Mesenchymal stem cell (in vitro differentiated cells and primary cell): ENCODE measurements around the gene RXFP1.

Source experiments
- DNase-seq: peaks from one replicate; pipeline ENCODE4 v3.0.0-alpha.2; 2013
- H2AFZ ChIP-seq: one replicate; pipeline ENCODE4 v1.6.1; 2013; ENCODE audit warnings: low read depth, mild to moderate bottlenecking, control low read depth, inconsistent platforms, low read length, moderate library complexity
- H2AK5ac ChIP-seq: 2 replicates; pipeline ENCODE4 v1.6.1; 2013; ENCODE audit warnings: low read length, moderate library complexity, mild to moderate bottlenecking, inconsistent platforms; ENCODE audit not compliant: severe bottlenecking
- H2BK120ac ChIP-seq: one replicate; pipeline ENCODE4 v1.6.1; 2013; ENCODE audit warnings: low read depth, mild to moderate bottlenecking, inconsistent platforms, low read length, moderate library complexity
- H2BK12ac ChIP-seq, 2 experiments: one replicate each; pipeline ENCODE4 v1.6.1; 2013; ENCODE audit warnings: inconsistent platforms in 2 of 2, low read length in 2 of 2, mild to moderate bottlenecking in 2 of 2, moderate library complexity in 2 of 2, control low read depth in 1 of 2
- H2BK15ac ChIP-seq: one replicate; pipeline ENCODE4 v1.6.1; 2013; ENCODE audit warnings: mild to moderate bottlenecking, low read depth, inconsistent platforms; ENCODE audit not compliant: poor library complexity, severe bottlenecking
- H2BK5ac ChIP-seq: 2 replicates; pipeline ENCODE4 v1.6.1; 2013; ENCODE audit warnings: low read depth, mild to moderate bottlenecking, low read length, control low read depth, inconsistent platforms; ENCODE audit not compliant: poor library complexity, severe bottlenecking
- H3K14ac ChIP-seq, 2 experiments: one replicate each; pipeline ENCODE4 v1.6.1; 2013; ENCODE audit warnings: inconsistent platforms in 2 of 2, low read length in 2 of 2, control low read depth in 1 of 2, mild to moderate bottlenecking in 1 of 2, moderate library complexity in 1 of 2
- H3K18ac ChIP-seq, 2 experiments: one replicate each; pipeline ENCODE4 v1.6.1; 2013; ENCODE audit warnings: inconsistent platforms in 2 of 2, low read length in 2 of 2, control low read depth in 1 of 2, low read depth in 1 of 2, mild to moderate bottlenecking in 1 of 2
- H3K23ac ChIP-seq, 2 experiments: one replicate each; pipeline ENCODE4 v1.6.1; 2013; ENCODE audit warnings: inconsistent platforms in 2 of 2, low read length in 2 of 2, mild to moderate bottlenecking in 2 of 2, moderate library complexity in 2 of 2, control low read depth in 1 of 2
- H3K27ac ChIP-seq: 2 replicates; pipeline ENCODE4 v1.5.1; 2013; ENCODE audit warnings: mild to moderate bottlenecking, moderate library complexity, low read length, control low read depth, inconsistent platforms; ENCODE audit not compliant: poor library complexity, severe bottlenecking
- H3K27me3 ChIP-seq, 2 experiments: 2 replicates each; pipeline versions ENCODE4 v1.6.1 to v1.7.0; 2013; ENCODE audit warnings: low read length in 2 of 2, mild to moderate bottlenecking in 2 of 2, moderate library complexity in 2 of 2, control low read depth in 1 of 2, inconsistent platforms in 1 of 2; ENCODE audit not compliant: control insufficient read depth in 1 of 2, insufficient read depth in 1 of 2
- H3K36me3 ChIP-seq, 2 experiments: 2 replicates each; pipeline versions ENCODE4 v1.6.1 to v1.7.0; 2013; ENCODE audit warnings: low read length in 2 of 2, control low read depth in 1 of 2, inconsistent platforms in 1 of 2, low read depth in 1 of 2, mild to moderate bottlenecking in 1 of 2; ENCODE audit not compliant: insufficient read depth in 2 of 2, control insufficient read depth in 1 of 2
- H3K4ac ChIP-seq, 2 experiments: one replicate each; pipeline ENCODE4 v1.6.1; 2013; ENCODE audit warnings: inconsistent platforms in 2 of 2, low read length in 2 of 2, mild to moderate bottlenecking in 2 of 2, moderate library complexity in 2 of 2, control low read depth in 1 of 2, low read depth in 1 of 2
- H3K4me1 ChIP-seq: 2 replicates; pipeline ENCODE4 v1.6.1; 2013; ENCODE audit warnings: low read depth, low read length, control low read depth; ENCODE audit not compliant: control insufficient read depth, insufficient read depth
- H3K4me2 ChIP-seq: 2 replicates; pipeline ENCODE4 v1.6.1; 2013; ENCODE audit warnings: low read length, mild to moderate bottlenecking, inconsistent platforms; ENCODE audit not compliant: poor library complexity, severe bottlenecking
- H3K4me3 ChIP-seq, 2 experiments: 2 replicates each; pipeline versions ENCODE4 v1.5.1 to v1.7.0; 2013; ENCODE audit warnings: low read length in 2 of 2, mild to moderate bottlenecking in 2 of 2, control low read depth in 1 of 2, low read depth in 1 of 2; ENCODE audit not compliant: insufficient read depth in 1 of 2
- H3K79me1 ChIP-seq: replicated peaks from 2 replicates; pipeline ENCODE4 v1.6.1; 2013; ENCODE audit warnings: mild to moderate bottlenecking, control low read depth, low read length, inconsistent platforms; ENCODE audit not compliant: poor library complexity, severe bottlenecking
- H3K9ac ChIP-seq: 2 replicates; pipeline ENCODE4 v1.7.0; 2013; ENCODE audit warnings: mild to moderate bottlenecking, low read length, moderate library complexity
- H3K9me3 ChIP-seq: 2 replicates; pipeline ENCODE4 v1.7.0; 2013; ENCODE audit warnings: mild to moderate bottlenecking, low read length; ENCODE audit not compliant: control insufficient read depth
- H4K8ac ChIP-seq: one replicate; pipeline ENCODE4 v1.6.1; 2013; ENCODE audit warnings: inconsistent platforms, mild to moderate bottlenecking, low read length, moderate library complexity
- H4K91ac ChIP-seq: one replicate; pipeline ENCODE4 v1.6.1; 2013; ENCODE audit warnings: mild to moderate bottlenecking, low read length, inconsistent platforms
- WGBS: methylation state at CpG from one replicate; pipeline ENCODE4 v1.1.7; 2013; ENCODE audit warnings: mixed read lengths; 5-methylcytosine and 5-hydroxymethylcytosine counted together

Gene RXFP1

GRCh38 chr4:158669310-158669709, 147.6 kb downstream of the RXFP1 start:
- Histone ChIP-seq H4K8ac (no peak overlapping the region), H3K4me2 (no peak overlapping the region), H3K18ac (no peak overlapping the region), H3K27me3 (no peaks in the 10 kb centered on the region), H2BK15ac (no peak overlapping the region), H2BK12ac (no peak overlapping the region), H3K79me1 (peaks cover 10% of the 10 kb centered on the region), H2AFZ (no peak overlapping the region), H4K91ac (no peak overlapping the region), H2BK5ac (no peak overlapping the region), H3K27ac (no peak overlapping the region), H3K36me3 (peaks cover 0 to 4% of the 10 kb centered on the region in 2 experiments), H2AK5ac (no peak overlapping the region), H3K9ac (no peak overlapping the region), H3K4me3 (no peak overlapping the region), H3K4ac (no peak overlapping the region), H3K23ac (no peak overlapping the region), H3K9me3 (no peaks in the 10 kb centered on the region), H3K4me1 (peaks cover 2% of the 10 kb centered on the region), H2BK120ac (no peak overlapping the region), H3K14ac (no peak overlapping the region)
- no peak for DNase-seq
- 100% methylated on average over 4 of the region's 7 CpGs for WGBS

GRCh38 chr4:158670975-158671664, 149.4 kb downstream of the RXFP1 start:
- DNase-seq = peak; percentile 89
- Histone ChIP-seq H3K36me3 (no peaks in the 10 kb centered on the region), H4K8ac (peak overlapping the region; percentile 29), H2AFZ (peak overlapping the region; percentile 92), H2BK12ac (no peak overlapping the region), H3K4me2 (peak overlapping the region; percentile 81), H3K9ac (peak overlapping the region; percentile 98), H3K27me3 (no peaks in the 10 kb centered on the region), H3K4me1 (peaks cover 2% of the 10 kb centered on the region), H3K23ac (peak overlapping the region in 1 of 2 experiments; percentile 23), H3K14ac (peak overlapping the region in 1 of 2 experiments; percentile 9), H2AK5ac (no peak overlapping the region), H2BK15ac (peak overlapping the region; percentile 94), H2BK120ac (peak overlapping the region; percentile 27), H3K18ac (peak overlapping the region; percentile 26 to 71), H3K27ac (peak overlapping the region; percentile 55), H4K91ac (no peak overlapping the region), H3K4me3 (peak overlapping the region; percentile 87 to 99), H3K9me3 (no peaks in the 10 kb centered on the region), H2BK5ac (no peak overlapping the region), H3K79me1 (peaks cover 15% of the 10 kb centered on the region), H3K4ac (peak overlapping the region; percentile 3 to 73)
- WGBS = under 1% methylated on average over 29 of the region's 35 CpGs

GRCh38 chr4:158671665-158671914, 149.9 kb downstream of the RXFP1 start, which contains the start of gene C4orf46:
TSS of gene C4orf46 (minus strand) at chr4:158671887. CDS start at chr4:158671801, 86 bp downstream.
- H2AK5ac ChIP-seq = no peak within 1 kb of the TSS
- DNase-seq = no peak
- peak within 1 kb of the TSS; percentile 87 to 99 for H3K4me3 ChIP-seq
- H3K9me3 ChIP-seq = no peaks in the 10 kb centered on the region
- H3K4me1 ChIP-seq = peaks cover 2% of the 10 kb centered on the region
- peak within 1 kb of the TSS in 1 of 2 experiments; percentile 44 for H3K14ac ChIP-seq
- H4K8ac ChIP-seq = peak within 1 kb of the TSS; percentile 89
- H2BK12ac ChIP-seq = peak within 1 kb of the TSS in 1 of 2 experiments; percentile 10
- peak within 1 kb of the TSS; percentile 90 for H3K4me2 ChIP-seq
- H3K9ac ChIP-seq = peak within 1 kb of the TSS; percentile 98
- H3K27ac ChIP-seq = peak within 1 kb of the TSS; percentile 87
- H2AFZ ChIP-seq = peak within 1 kb of the TSS; percentile 92
- WGBS = 0% methylated on average over 15 of the region's 20 CpGs
- H3K27me3 ChIP-seq = no peaks in the 10 kb centered on the region
- H3K18ac ChIP-seq = peak within 1 kb of the TSS; percentile 71 to 87
- no peak within 1 kb of the TSS for H2BK5ac ChIP-seq
- peak within 1 kb of the TSS; percentile 74 for H4K91ac ChIP-seq
- H2BK120ac ChIP-seq = peak within 1 kb of the TSS; percentile 27
- peaks cover 18% of the 10 kb centered on the region for H3K79me1 ChIP-seq
- H3K36me3 ChIP-seq = no peaks in the 10 kb centered on the region
- peak within 1 kb of the TSS; percentile 71 to 81 for H3K23ac ChIP-seq
- peak within 1 kb of the TSS; percentile 51 to 73 for H3K4ac ChIP-seq
- H2BK15ac ChIP-seq = peak within 1 kb of the TSS; percentile 94

- WGBS = under 1% methylated on average over 56 of the region's 60 CpGs
- Histone ChIP-seq H2AFZ (peak within 1 kb of the TSS; percentile 92), H3K4me1 (peaks cover 2% of the 10 kb centered on the region), H2BK120ac (peak within 1 kb of the TSS; percentile 27), H3K23ac (peak within 1 kb of the TSS; percentile 71 to 81), H4K8ac (peak within 1 kb of the TSS; percentile 89), H3K4me2 (peak within 1 kb of the TSS; percentile 90), H3K27ac (peak within 1 kb of the TSS; percentile 87), H3K18ac (peak within 1 kb of the TSS; percentile 71 to 87), H3K14ac (peak within 1 kb of the TSS in 1 of 2 experiments; percentile 44), H2BK15ac (peak within 1 kb of the TSS; percentile 94), H3K36me3 (no peaks in the 10 kb centered on the region), H2BK5ac (no peak within 1 kb of the TSS), H2AK5ac (no peak within 1 kb of the TSS), H3K27me3 (no peaks in the 10 kb centered on the region), H3K4ac (peak within 1 kb of the TSS; percentile 51 to 73), H3K9me3 (no peaks in the 10 kb centered on the region), H3K9ac (peak within 1 kb of the TSS; percentile 98), H3K79me1 (peaks cover 18% of the 10 kb centered on the region), H4K91ac (peak within 1 kb of the TSS; percentile 74), H3K4me3 (peak within 1 kb of the TSS; percentile 87 to 99), H2BK12ac (peak within 1 kb of the TSS in 1 of 2 experiments; percentile 10)
- DNase-seq = peak; percentile 100
These were observed 150.5 kb downstream of the RXFP1 start, which contains the start of gene ETFDH for GRCh38 chr4:158671915-158672806. TSS of gene ETFDH (plus strand) at chr4:158672296. CDS start at chr4:158672457, 161 bp downstream.
